IPS DF 19.7 (cell line): ENCODE measurements around the gene TIGD3.

Source experiments
- DNase-seq: peaks from one replicate; pipeline ENCODE4 v3.0.0-alpha.2; 2013; ENCODE audit warnings: low read depth, low spot score

TIGD3 gene

DNA sequence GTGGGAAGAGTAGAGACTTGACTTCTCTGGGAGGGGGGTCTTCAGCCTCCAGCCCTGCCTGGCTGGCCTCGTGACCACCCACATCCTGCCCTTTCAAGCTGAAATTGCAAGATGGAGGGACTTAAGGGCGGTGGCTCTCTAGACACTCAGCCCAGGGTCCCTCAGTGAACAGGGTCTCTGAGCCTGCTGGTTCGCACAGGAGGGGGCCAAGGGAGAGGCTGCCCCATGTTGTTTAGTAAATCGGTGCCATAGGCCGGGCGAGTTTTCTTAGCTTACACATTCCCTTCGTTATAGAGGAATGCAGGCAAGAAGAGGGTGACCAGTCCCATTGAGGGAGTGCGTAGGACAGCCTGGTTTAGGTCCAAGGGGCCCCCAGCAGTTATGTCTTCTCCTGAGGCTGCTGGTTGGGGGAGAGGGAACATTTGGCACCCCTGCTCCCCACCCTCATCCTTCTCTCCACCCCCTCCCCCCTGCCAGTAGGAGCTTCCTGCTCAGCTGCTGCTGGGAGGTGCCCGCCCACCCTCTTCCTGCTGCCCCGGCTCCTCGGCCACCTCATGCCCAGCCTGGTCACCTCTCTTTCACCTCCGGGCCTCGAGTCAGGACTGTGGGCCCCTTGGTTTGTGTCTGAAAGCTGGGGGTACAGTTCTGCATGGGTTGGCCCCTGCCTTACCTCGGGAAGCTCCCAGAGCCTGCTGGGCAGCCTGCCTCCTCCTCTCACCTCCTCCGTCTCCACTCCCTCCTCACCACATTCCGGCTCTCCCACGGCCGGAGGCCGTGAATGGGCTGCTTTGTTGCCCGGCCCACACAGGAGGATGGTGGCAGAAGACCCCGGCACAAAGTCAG is 35.8 kb downstream of the TIGD3 start:
- DNase-seq = no peak

DNA sequence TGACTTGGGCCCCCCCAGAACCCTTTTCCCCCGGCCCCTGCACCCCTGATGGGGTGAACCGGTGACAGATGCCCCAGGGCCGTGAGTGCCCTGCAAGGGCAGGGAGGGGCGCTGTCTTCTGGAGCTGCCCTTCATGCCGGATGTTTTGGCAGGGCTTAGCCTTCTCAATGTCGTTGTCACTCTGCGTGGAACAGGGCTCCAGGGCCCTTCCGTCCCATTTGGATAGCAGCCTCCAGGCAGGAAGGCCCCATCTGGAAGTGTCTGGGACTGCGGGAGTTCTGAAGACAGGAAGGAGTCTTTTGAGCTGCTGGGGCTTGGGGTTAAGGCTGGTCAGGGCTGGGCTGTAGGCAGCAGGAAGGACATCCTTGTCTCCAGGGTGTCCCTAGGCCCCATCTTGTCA is 36.4 kb downstream of the TIGD3 start:
- DNase-seq = no peak

DNA sequence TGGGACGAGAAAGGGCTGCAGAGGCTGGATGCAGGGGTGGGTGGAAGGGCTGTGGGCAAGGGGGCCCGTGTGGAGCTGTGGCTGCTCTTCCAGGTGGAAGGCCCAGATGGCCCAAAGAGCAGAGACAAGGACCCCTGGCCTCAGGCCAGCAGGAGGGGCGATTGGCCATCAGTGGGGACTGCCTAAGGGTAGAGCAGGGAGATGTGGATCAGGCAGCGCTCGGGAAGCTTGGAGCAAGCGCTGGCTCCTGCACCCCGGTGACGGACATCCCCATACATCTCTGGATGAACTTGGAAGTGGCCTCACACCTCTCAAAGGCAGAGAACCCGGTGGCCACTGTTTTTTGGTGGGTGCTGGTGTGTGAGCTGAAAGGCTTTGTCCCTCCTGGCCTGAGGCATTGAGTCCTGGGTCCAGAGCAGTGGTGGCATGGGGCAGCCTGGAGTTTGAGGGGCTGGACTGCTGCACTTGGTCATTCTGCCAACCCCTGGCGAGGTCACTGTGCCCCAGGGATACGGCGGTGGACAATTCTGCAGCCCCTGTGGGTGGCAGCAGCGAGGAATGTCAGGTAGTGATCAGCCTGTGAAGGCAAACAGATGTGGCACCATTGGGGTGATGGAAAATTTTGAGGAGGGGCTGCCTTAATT is 37.8 kb downstream of the TIGD3 start:
- no peak for DNase-seq

DNA sequence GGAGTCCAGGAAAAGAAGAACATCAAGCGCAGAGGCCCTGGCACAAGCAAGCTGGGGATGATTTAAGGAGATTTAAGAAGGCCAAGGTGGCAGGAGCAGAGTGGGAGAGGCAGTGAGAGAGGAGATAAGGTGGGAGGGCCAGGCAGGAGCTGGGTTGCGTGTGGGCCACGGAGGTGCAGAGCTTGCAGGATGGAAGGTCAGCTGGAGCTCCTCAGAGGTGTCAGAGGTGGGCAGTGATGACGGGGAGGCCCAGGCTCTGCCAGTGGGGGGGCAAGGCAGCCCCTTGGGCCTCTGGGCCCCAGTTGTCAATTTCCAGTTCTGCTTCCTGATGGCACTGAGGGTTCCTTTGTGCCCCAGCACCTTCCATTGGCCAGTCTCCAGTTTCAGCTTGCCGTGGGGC is 38.3 kb downstream of the TIGD3 start:
- no peak for DNase-seq

DNA sequence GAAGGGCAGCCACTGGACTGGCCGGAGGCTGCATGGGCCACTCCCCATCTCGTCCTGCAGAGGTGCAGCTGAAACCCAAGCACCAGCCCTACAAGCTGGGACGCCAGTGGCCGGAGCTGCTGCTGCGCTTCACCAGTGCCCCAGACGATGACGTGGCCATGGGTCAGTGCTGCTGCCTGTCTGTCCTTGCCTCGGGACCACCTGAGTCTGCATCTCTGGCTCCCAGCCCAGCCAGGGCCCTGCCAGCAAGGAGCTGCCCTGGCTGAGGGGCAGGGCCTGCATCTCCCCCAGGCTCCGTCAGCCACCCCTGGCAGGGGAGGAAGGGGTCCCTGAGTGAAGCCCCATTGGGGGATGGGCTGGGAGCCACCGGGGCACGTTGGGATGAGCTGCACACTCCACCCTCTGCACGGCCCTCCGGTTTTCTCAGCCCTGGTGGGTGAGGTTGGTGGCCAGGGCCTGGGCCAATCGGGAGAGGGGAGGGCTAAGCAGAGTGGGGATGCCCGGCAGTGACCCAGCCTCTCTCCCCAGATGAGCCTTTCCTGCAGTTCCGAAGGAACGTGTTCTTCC is 39.0 kb downstream of the TIGD3 start:
- no peak for DNase-seq

DNA sequence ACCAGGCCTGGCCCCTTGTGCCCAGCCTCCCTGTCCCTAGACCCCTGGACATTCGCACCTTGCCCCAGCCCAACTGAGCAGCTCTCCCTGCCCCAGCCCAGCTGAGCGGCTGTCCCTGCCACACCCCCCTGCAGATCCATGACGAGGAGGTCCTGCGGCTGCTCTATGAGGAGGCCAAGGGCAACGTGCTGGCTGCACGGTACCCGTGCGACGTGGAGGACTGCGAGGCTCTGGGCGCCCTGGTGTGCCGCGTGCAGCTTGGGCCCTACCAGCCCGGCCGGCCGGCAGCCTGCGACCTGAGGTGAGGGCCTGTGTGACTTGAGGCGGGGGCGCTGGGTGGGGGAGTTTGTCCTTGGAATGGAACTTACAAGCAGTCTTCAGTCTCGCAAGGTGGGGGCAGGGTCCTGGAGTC is 39.6 kb downstream of the TIGD3 start:
- no peak for DNase-seq

DNA sequence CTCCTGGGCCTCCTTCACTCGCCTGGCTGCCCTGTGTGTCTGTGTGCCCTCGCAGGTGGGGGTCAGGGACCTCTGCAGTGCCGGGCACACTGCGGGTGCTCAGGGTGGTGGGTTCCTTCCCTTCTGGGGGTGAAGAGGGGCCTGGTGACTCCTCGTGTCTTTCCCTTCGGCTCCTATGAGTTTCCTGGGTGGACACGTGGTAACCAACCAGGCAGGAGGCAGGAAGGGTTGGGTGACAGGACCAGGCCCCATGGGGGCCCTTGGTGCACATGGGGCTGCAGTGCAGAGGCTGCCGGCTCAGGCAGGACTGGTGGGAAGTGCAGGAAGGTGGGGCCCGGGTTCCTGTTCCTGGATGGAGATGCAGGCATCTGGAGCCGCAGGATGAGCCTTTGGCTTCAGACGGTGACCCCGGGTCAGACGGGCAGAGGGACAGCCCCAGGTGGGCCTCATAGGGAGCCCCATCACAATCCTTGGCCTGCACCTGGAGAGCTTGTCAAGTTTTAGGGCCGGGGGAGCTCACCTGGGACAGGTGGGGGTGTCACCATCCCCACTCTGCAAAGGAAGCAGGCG is 41.5 kb downstream of the TIGD3 start:
- no peak for DNase-seq

DNA sequence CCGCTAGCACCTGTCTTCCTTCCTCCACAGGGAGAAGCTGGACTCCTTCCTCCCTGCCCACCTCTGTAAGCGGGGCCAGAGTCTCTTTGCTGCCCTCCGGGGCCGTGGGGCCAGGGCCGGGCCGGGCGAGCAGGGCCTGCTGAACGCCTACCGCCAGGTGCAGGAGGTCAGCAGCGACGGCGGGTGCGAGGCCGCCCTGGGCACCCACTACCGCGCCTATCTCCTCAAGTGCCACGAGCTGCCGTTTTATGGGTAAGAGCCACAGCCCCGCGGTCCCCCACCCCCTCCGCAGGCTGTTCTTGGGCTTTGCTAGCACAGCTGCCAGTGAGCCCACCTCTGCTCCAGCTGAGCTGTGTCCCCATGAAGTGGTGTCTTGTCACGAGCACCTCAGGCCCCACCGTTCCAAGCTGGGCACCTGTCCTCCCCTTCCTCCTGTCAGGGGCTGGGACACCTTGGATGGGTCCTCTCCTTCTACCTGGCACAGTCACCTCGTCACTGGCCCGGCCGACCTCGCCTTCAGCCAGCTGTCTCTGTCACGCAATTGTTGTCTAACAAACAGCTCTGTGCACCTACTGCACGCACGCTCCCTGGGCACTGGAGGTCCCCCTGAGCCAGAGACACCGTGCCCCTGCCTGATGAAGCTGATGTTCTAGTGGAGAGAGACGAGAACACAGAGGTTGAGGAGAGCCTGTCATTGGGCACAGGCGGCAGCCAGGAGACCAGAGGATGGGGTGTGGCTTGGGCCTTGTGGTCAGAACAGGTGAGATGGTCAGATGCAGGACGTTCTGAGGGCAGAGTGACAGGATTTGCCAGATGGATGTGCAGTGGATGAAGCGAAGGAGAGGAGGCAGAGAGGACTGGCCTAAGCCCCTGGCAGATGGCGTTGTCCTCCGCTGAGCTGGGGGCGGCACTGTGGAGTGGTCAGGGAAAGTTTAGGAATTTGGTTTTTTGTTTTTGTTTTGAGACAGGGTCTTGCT is 42.5 kb downstream of the TIGD3 start:
- DNase-seq = no peak

DNA sequence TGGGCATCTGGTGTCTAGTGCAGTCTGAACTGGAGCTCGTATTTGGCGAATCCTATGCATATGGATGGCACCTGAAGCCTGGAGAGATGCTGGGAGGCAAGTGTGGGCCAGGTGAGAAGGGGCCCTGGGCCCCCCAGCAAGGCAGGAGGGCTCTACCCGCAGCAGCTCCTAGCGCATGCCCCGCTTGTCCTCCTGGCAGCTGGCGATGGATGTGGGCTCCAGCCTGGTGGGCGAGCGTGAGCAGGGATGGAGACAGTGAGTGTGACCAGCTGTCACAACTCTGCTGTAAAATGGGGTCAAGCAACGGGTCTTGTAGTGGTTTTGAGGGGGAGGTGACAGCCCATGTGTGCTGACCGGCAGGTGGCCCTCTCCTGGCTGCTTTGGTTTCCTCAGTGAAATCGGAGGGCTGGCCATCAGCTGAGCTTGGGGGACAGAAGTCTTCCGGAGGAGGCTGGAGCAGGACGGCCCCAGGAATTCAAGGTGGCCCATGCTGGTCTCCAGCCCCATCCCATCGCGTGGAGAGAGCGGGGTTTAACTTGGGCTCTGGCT is 43.9 kb downstream of the TIGD3 start:
- DNase-seq = no peak

DNA sequence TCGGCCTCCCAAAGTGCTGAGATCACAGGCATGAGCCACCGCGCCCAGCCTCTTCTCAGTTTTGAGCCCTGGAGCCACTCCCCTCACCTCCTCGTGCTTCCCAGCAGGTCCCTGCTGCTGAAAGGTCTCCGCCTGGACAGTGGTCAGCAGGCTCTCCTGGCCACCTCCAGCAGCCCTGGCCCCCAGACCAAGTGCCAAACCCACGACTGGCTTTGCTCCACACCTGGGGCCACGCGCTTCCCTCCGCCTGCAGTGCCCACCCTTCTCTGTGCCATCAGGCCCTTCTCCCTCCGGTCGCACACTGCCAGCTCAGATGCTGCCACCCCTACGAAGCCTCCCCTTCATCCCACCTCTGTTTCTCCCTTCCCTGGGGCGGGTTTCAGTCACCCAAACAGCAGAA is 44.7 kb downstream of the TIGD3 start:
- no peak for DNase-seq

DNA sequence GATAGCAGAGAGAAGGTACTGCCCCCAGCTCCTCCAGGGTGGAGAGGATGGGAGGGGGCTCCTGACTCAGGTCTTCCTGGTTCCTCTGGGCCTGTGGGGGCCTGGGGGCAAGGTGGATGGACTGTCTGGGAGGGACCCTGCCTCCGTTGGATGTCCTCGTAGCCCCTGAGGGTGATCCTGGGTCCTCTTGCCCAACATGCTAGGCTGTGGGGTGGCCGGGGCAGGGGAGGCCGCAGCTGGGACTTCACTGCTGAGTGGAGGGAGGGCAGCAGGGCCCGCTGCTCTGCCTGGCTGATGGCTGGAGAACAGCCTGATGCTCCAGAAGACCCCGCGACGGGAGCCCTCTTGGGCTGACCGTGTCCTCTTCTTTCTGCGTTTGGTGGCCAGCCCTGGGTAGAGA is 45.3 kb downstream of the TIGD3 start:
- no peak for DNase-seq

DNA sequence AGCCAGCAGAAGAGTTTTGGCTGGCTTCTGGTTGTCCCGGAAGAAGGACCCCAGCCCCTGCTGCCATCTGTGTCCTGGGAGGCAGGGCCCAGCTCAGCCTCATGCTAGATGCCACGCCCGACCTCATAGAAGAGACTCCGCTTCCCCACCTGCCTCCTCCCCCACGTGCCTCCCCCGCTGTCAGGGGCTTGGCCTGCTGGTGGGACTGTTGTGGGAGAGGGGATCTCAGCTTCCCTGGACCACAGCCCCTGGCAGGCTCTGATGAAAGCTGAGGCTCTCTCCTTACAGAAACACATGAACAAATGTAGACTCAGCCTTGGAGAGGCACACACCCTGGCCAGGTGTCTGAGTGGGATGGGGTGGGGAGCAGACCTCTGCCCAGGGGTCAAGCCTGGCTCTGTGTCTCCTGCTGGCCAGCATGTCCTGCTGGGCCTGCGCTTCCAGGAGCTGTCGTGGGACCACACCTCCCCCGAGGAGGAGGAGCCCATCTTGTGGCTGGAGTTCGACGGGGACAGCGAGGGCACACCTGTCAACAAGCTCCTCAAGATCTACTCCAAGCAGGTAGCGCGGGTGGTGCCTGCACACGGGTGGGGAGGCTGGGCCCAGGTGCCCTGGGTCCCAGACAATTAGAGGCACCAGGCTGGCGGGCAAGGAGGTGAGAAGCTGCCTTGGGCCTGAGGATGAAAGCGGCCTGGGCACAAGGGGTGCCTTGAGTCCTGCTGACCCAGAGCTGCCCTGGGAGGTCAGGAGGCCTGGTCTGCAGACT is 45.9 kb downstream of the TIGD3 start:
- DNase-seq = no peak

DNA sequence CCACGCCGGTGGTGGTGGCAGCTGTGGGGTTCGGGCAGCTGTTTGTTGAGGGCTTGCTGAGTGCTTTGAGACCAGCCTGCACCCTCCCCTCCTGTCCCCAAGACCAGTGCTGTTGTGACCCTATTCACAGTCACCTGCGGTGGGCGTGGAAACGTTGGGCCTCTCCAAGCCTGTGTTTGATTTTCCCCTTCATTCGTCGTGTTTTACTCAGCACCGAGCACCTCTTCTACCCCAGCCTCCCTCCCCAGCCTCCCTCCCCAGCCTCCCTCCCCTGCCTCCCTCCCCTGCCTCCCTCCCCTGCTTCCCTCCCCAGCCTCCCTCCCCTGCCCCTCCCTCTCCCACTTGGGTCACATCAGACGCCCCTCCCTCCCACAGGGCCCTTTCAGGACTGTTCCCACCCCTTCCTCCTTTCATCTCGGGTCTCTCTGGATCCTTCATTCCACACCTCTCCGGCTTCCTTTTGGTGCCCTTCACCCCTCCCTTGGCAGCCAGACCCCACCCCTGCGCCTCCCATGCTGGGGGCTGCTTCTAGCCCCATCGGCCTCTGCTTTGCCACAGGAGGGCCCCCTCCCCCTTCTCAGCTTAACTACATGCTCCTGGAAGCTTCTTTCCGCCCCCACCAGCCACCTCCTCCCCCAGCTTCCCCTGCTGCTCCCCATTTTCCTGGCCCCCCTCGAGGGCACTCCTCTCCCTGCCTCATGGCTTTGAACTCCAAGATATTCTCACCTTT is 46.7 kb downstream of the TIGD3 start:
- DNase-seq = no peak

DNA sequence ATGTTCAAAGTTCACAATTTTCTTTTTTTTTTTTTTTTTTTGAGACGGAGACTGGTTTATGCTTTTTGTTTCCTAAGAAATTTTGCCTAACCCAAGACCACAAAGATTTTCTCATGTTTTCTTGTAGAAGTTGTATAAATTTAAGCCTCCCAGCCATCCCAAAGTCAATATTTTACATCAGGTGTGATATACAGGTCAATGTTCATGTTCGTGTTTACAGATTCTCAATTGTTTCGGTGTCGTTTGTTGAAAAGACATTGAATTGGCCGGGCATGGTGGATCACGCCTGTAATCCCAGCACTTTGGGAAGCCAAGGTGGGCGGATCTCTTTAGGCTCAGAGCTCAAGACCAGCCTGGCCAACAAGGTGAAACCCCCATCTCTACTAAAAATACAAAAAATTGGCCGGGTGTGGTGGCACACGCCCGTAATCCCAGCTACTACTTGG is 47.3 kb downstream of the TIGD3 start:
- DNase-seq = no peak

DNA sequence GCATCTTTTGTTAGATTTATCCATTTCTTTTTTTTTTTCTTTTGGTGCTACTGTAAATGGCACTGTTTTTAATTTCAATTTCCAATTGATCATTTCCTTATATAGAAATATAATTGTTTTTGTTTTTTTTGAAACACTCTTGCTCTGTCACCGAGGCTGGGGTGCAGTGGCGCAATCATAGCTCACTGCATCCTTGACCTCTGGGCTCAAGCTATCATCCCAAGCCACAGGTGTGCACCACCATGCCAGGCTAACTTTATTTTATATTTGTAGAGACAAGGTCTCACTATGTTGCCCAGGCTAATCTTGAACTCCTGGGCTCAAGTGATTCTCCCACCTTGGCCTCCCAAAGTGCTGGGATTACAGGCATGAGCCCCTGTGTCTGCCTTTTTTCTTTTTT is 48.2 kb downstream of the TIGD3 start:
- no peak for DNase-seq

DNA sequence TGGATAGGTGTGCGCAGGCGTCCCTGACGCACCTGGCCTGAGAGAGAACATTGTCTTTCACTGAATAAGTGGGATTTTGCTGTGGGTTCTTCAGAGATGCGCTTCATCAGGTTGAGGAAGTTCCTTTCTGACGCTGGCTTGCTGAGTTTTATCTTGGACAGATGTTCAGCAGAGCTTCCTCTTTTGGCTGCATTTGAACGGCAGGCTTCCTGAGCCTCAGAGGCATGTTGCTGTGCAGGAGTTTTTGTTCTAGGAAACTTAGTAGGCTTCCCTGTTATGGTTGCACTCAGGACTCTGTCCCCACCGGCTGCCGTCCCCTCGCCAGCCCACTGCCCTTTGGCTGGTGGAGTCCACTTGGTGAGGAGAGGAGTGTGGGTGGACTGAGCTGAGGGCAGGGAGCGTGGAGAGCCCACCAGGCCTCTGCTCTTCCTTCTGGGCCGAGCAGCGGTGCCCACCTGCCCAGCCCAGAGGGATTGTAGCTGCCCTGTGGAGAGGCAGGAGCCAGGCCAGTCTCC is 49.1 kb downstream of the TIGD3 start:
- no peak for DNase-seq

DNA sequence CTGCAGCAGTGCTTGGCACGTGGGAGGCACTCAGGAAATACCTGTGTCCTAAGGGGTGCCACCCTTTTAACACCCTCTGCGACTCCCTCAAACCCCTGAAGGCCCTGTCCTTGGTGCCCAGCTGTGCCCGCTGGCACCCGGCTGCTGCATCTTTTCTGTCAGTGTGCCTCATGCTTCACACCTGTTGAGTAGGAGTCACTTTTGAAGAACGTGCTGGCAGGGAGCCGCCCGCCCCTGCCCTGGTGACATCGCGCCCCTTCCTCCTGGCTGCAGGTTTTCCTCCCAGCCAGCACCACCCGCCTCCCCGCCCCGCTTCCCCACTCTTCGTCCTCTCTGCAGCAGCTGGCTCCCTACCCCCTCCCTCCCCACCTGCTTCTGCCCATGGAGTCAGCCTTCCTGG is 49.7 kb downstream of the TIGD3 start:
- DNase-seq = no peak

DNA sequence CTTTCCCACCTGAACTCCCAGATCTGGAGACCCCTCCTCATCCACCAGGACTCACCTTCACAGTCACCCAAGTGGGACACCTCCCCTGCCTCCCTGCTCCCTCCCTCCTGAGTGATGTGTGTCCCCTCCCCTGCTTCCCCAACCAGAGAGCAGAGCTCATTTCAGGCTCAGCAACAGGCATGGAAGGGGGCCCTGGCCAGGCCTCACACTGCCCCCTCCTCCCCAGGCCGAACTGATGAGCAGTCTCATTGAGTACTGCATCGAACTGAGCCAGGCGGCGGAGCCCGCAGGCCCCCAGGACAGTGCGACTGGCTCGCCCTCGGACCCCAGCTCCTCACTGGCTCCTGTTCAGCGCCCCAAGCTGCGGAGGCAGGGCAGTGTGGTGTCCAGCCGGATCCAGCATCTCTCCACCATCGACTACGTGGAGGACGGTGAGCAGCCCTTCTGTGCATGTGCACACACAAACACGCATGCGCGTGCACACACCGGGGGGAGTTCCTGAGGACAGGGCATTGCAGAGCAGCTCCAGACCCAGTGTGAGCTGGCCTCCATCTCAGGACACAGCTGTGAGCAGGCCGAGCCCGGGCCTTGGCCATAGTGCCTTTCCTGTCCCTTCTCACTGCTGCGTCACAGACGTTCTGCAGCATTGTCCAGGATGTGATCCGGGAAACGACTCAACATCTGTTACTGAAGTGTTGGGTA is 50.2 kb downstream of the TIGD3 start:
- DNase-seq = no peak
